NT2/D1 (cell line): Measurements from ENCODE around the gene CLCN4.

ENCODE experiments used
- DNase-seq: peaks from one replicate; pipeline ENCODE4 v3.0.0-alpha.2; 2011; ENCODE audit warnings: low read depth, low spot score
- H3K27me3 ChIP-seq: 2 replicates; pipeline ENCODE4 v1.6.0; 2011; ENCODE audit warnings: mild to moderate bottlenecking; ENCODE audit not compliant: insufficient read length, insufficient read depth
- H3K36me3 ChIP-seq: 2 replicates; pipeline ENCODE4 v1.6.1; 2011; ENCODE audit warnings: mild to moderate bottlenecking, low read length, mixed read lengths; ENCODE audit not compliant: insufficient read depth, insufficient read length
- H3K4me1 ChIP-seq: 2 replicates; pipeline ENCODE4 v1.5.1; 2011; ENCODE audit not compliant: insufficient read depth, insufficient read length
- H3K4me3 ChIP-seq: 2 replicates; pipeline ENCODE4 v1.5.1; 2011; ENCODE audit warnings: low read depth; ENCODE audit not compliant: insufficient read length
- H3K9ac ChIP-seq: 2 replicates; pipeline ENCODE4 v1.6.0; 2011; ENCODE audit warnings: low read depth; ENCODE audit not compliant: insufficient read length
- H3K9me3 ChIP-seq: 2 replicates; pipeline ENCODE4 v1.5.1; 2011; ENCODE audit warnings: mild to moderate bottlenecking, low read length; ENCODE audit not compliant: insufficient read depth
- SUZ12 ChIP-seq: IDR thresholded peaks from 2 replicates; pipeline ENCODE4 v1.6.1; 2011; ENCODE audit not compliant: insufficient read length, insufficient read depth; ENCODE audit errors: extremely low read depth
- YY1 ChIP-seq: IDR thresholded peaks from 2 replicates; pipeline ENCODE4 v1.6.1; 2011; ENCODE audit not compliant: insufficient read length, insufficient read depth
- ZNF274 ChIP-seq: IDR thresholded peaks from 2 replicates; pipeline ENCODE4 v1.6.1; 2011; ENCODE audit warnings: mild to moderate bottlenecking, low read depth, low read length

The CLCN4 gene

DNA sequence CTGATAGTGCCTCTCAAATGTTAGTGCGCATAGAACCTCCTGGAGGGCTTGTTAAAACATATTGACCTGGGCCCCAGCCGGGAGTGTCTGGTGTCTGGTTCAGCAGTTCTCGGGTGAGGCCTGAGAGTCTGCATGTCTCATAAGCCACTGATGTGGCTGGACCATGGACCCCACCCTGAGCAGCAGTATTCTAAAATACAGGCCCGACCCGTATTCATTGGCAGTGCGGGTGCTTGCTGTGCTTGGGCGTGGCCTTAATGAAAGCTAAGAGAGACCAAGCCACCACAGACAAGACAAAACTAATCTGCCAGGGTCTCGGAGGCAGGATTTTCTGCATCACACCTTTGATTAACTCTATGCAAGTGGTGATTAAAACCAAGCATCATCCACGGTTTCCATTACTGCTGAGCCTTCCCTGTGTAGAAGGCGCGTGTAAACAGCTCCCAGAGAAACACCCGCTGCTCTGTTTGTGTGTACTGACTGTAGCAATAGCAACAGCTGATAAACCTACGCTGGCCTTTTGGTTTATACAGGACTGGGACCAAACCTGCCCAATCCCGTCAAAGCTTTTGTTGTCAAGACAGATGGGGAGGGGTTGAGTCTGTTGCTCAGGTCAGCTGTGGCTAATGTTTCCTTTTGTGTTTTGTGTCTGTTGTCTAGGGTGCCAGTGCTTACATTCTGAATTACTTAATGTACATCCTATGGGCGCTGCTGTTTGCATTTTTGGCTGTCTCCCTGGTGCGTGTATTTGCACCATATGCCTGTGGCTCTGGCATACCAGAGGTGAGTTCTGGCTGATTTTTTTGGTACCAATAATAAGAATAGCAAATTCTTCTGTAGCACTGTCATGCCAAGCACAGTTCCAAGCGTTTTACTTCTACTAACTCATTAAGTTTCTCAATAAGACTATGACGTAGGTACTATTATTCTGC lies 40.8 kb downstream of the CLCN4 start:
- no peak overlapping the region for H3K4me3 ChIP-seq
- H3K9me3 ChIP-seq, result no peaks in the 10 kb centered on the region
- no peaks in the 10 kb centered on the region for H3K36me3 ChIP-seq
- TF ChIP-seq YY1, result no peak
- no peak for TF ChIP-seq SUZ12
- TF ChIP-seq ZNF274, result no peak
- no peaks in the 10 kb centered on the region for H3K4me1 ChIP-seq
- no peaks in the 10 kb centered on the region for H3K27me3 ChIP-seq
- H3K9ac ChIP-seq, result no peak overlapping the region
- no peak for DNase-seq

DNA sequence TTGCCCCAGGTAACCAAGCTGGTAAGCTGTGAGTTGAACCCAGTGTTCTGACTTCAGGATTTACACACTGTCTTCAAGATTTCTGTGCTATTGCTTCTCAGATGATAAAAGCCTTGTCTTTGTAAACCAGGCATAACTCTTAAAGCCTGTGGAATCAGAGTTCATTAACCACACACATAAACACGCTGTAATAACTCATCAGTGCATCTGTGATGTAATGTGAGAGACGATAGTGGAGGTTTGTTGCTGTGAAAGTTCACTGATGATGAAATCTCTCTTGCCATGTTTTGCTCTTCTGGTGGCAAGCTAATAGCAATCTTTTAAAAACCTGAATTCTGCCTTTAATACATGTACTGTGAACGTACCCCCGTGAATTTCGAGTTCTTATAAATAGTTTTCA lies 41.5 kb downstream of the CLCN4 start:
- DNase-seq, result no peak
- H3K27me3 ChIP-seq, result no peaks in the 10 kb centered on the region
- H3K36me3 ChIP-seq, result no peaks in the 10 kb centered on the region
- H3K9ac ChIP-seq, result no peak overlapping the region
- H3K4me1 ChIP-seq, result no peaks in the 10 kb centered on the region
- no peak overlapping the region for H3K4me3 ChIP-seq
- no peaks in the 10 kb centered on the region for H3K9me3 ChIP-seq
- TF ChIP-seq YY1 (no peak), ZNF274 (no peak), SUZ12 (no peak)

DNA sequence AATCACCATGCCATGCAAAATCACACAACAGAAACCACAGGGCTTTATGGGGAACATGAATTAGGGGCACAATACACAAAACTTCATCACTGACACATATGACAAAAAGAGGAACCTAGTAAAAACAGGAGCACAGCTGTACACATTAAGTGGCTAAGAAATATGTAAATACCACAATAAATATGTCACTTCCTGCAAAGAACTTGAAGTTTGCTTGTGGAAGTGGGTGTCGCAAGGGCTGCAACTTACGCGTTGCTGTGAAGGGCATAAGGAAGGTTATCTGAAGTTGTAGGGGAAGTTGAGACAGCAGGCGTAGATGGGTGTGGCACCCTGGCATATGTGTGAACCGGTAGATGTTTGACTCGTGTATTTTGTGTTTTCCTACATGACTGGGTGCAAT lies 42.4 kb downstream of the CLCN4 start:
- no peak for DNase-seq
- Histone ChIP-seq H3K27me3 (no peaks in the 10 kb centered on the region), H3K9me3 (no peaks in the 10 kb centered on the region), H3K36me3 (no peaks in the 10 kb centered on the region), H3K4me1 (no peaks in the 10 kb centered on the region), H3K4me3 (no peak overlapping the region), H3K9ac (no peak overlapping the region)
- TF ChIP-seq SUZ12 (no peak), ZNF274 (no peak), YY1 (no peak)

DNA sequence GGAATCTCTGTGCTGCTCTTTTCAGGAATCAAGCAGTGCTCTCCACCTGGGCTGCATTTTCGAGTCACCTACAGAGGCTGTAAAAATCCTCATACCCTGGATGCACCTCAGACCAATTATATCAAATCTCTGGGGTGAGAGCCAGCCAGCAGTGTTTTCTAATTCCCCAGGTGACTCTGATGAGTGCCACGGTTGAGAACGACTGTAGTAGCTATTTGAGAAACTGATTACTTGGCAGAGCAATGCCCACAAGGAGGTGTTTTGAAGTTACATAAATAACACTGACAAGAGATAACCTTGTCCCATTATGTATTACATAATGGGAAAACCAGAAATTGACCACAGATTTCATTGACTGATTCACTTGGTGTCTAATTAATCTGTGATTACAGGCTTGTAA lies 46.8 kb downstream of the CLCN4 start:
- H3K27me3 ChIP-seq, result no peaks in the 10 kb centered on the region

DNA sequence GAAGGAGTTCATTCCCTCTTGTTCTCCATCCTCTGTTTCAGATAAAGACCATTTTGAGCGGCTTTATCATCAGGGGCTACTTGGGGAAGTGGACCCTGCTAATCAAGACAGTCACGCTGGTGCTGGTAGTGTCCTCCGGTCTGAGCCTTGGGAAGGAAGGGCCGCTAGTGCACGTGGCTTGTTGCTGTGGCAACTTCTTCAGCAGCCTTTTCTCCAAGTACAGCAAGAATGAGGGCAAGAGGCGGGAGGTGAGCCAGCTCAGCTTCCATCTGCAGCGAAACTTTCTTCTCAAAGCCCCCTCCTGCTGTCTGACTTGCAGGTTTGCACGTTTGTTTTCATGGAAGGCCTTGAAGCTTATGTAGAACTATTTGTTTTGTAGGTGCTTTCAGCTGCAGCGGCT lies 49.5 kb downstream of the CLCN4 start:
- Histone ChIP-seq H3K9ac (no peak overlapping the region), H3K36me3 (no peaks in the 10 kb centered on the region), H3K27me3 (no peaks in the 10 kb centered on the region), H3K4me1 (no peaks in the 10 kb centered on the region), H3K4me3 (no peak overlapping the region), H3K9me3 (no peaks in the 10 kb centered on the region)
- DNase-seq, result no peak
- no peak for TF ChIP-seq SUZ12
- TF ChIP-seq ZNF274, result no peak
- TF ChIP-seq YY1, result no peak

More for the DNA sequence above, 46.8 kb downstream of the CLCN4 start:
- Histone ChIP-seq H3K9ac (no peak overlapping the region), H3K4me1 (no peaks in the 10 kb centered on the region), H3K4me3 (no peak overlapping the region), H3K9me3 (no peaks in the 10 kb centered on the region), H3K36me3 (no peaks in the 10 kb centered on the region)
- TF ChIP-seq SUZ12 (no peak), ZNF274 (no peak), YY1 (no peak)
- DNase-seq, result no peak

GRCh38 chrX:10208281-10208856 lies 51.6 kb downstream of the CLCN4 start:
- DNase-seq, result no peak
- Histone ChIP-seq H3K36me3 (no peaks in the 10 kb centered on the region), H3K4me3 (no peak overlapping the region), H3K9me3 (no peaks in the 10 kb centered on the region), H3K4me1 (no peaks in the 10 kb centered on the region), H3K9ac (no peak overlapping the region), H3K27me3 (no peaks in the 10 kb centered on the region)
- TF ChIP-seq ZNF274 (no peak), YY1 (no peak), SUZ12 (no peak)

DNA sequence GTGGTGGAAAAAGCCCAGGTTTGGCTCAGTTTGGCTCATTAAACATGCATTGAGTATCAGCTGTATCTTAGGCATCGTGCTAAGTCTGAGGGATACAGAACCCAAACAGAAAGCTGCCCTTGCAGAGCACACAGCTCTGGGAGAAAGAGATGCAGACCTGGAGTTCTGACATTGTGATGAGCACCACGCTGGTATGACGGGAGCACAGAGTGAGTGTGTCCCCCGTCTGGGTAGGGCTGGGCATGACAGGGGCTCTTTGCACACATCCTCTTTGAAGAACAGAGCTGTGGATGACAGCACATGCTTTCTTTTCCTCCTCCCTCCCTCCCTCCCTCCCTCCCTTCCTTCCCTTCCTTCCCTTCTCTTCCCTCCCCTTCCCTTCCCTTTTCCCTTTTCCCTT lies 52.2 kb downstream of the CLCN4 start:
- H3K36me3 ChIP-seq, result peaks cover 2% of the 10 kb centered on the region
- H3K9me3 ChIP-seq, result no peaks in the 10 kb centered on the region
- DNase-seq, result no peak
- H3K4me3 ChIP-seq, result no peak overlapping the region
- no peaks in the 10 kb centered on the region for H3K27me3 ChIP-seq
- H3K9ac ChIP-seq, result no peak overlapping the region
- no peaks in the 10 kb centered on the region for H3K4me1 ChIP-seq
- no peak for TF ChIP-seq SUZ12
- TF ChIP-seq ZNF274, result no peak
